ENCODE results near the gene ZNF195. TPM values are rescaled to one million over a fixed set of nuclear protein-coding genes. Genes with fewer than 3 reads are reported as not detected.
"Not testable (repeated sequence)": the region's sequence is repeated elsewhere in the genome, so short reads cannot be mapped to it uniquely, and the experiment has no call there.

ZNF195 gene
- total RNA-seq, 2 donors from 2014 or later: 12.0 to 13.0 TPM

- DNase-seq (ENCODE audit: low spot score); intact Hi-C loops (cut with DNase I): not testable (repeated sequence)
Observed at GRCh38 chr11:3328503-3328902, 50.4 kb downstream of the ZNF195 start.

GRCh38 chr11:3326450-3326849, 52.5 kb downstream of the ZNF195 start:
- intact Hi-C loops (cut with DNase I): not testable (repeated sequence)

GRCh38 chr11:3324724-3325123, 54.2 kb downstream of the ZNF195 start:
- DNase-seq (ENCODE audit: low spot score); intact Hi-C loops (cut with DNase I): not testable (repeated sequence)

More at GRCh38 chr11:3326450-3326849, 52.5 kb downstream of the ZNF195 start:
- not testable (repeated sequence) for DNase-seq (ENCODE audit: low spot score)

Other genes starting within 250 kb of the ZNF195 start
- 10 to 100 TPM; 61.2 to 84.0 TPM for gene OSBPL5, start 213.8 kb downstream of the ZNF195 start, total RNA-seq
- not detected for gene MRGPRG, start 160.3 kb downstream of the ZNF195 start, total RNA-seq
- under 1 TPM in 1 of 2 donors, not detected in 1; 0.62 TPM for gene MRGPRE, start 146.7 kb downstream of the ZNF195 start, total RNA-seq

Measured in posterior vena cava (tissue), 2 donors.